Activated naive CD8-positive, alpha-beta T cell treated with anti-CD3 and anti-CD28 coated beads, Interleukin-2, amount 10 ng/mL, durations not matched to agents 7 days and 5 days (primary cell): Measurements from ENCODE around the gene KRT33B. TPM values are rescaled to one million over a fixed set of nuclear protein-coding genes. Genes with fewer than 3 reads are reported as not detected.
"Not testable (repeated sequence)": the region's sequence is repeated elsewhere in the genome, so short reads cannot be mapped to it uniquely, and the experiment has no call there.

Source experiments
- ATAC-seq: fragments of 150-1000 bp; cut with Tn5 transposase; one replicate; pipeline ENCODE4 v1.10.0; 2021; ENCODE audit warnings: low read depth, moderate library complexity
- POLR2A ChIA-PET: fragments of 350-600 bp; sonication (Branson Sonifier 250); formaldehyde crosslinking; loops from one replicate; lab custom pipeline; 2021; ENCODE audit warnings: antibody characterized with exemption; lab: Charles Lee
- DNase-seq: peaks from one replicate; pipeline ENCODE4 v3.0.0; 2021
- H3K27ac Mint-ChIP-seq: one replicate; pipeline ENCODE4 v1.8.0; 2022; ENCODE audit warnings: mild to moderate bottlenecking, mixed read lengths
- H3K27me3 Mint-ChIP-seq: one replicate; pipeline ENCODE4 v1.8.0; 2022; ENCODE audit warnings: mild to moderate bottlenecking, moderate library complexity, mixed read lengths
- H3K36me3 Mint-ChIP-seq: one replicate; pipeline ENCODE4 v1.8.0; 2021; ENCODE audit warnings: mild to moderate bottlenecking, mixed read lengths
- H3K4me1 Mint-ChIP-seq: one replicate; pipeline ENCODE4 v1.8.0; 2021; ENCODE audit warnings: mixed read lengths
- H3K4me3 Mint-ChIP-seq: one replicate; pipeline ENCODE4 v1.8.0; 2022; ENCODE audit warnings: mild to moderate bottlenecking, moderate library complexity, mixed read lengths
- H3K9me3 Mint-ChIP-seq: one replicate; pipeline ENCODE4 v1.8.0; 2021; ENCODE audit warnings: mixed read lengths
- total RNA-seq, 2 experiments: library from RNA; stranded (reverse); gene quantifications; one replicate each; pipeline ENCODE4 v1.2.3, GENCODE V29; 2021

The KRT33B gene
- total RNA-seq, 2 experiments from 2014 or later: not detected

DNA sequence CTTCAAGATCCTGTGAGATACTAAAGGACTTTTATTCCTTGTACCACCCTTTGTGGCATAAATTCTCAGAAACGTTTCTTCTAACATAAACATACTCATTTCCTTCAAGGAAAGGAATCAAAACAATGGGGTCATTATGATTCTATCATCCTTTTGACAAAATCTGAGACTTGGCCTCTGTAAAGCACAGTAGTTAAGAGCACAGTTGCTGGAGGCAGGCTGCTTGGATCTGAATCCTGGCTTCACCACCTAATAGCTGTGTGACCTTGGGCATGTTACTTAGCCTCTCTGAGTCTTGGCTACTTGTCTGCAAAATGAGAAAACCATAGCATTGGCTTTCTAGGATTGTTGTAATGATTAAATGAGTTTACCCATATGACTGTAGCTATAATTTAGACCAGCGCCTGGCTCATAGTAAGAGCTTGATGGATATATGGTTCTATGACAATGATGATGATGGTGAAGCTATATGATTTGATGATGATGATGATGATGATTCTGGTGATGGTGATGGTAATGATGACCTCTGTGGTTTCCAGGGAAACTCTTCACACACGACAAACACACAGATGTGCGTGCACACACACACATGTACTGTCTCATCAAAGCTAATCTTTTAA, 33.9 kb upstream of the KRT33B start:
- H3K36me3 Mint-ChIP-seq: no peaks in the 10 kb centered on the region
- peaks cover 18% of the 10 kb centered on the region for H3K4me1 Mint-ChIP-seq
- H3K4me3 Mint-ChIP-seq: no peak overlapping the region
- POLR2A ChIA-PET: no interaction called here
- no peaks in the 10 kb centered on the region for H3K27me3 Mint-ChIP-seq
- DNase-seq (no peak), ATAC-seq (no peak)
- no peaks in the 10 kb centered on the region for H3K9me3 Mint-ChIP-seq
- H3K27ac Mint-ChIP-seq: no peak overlapping the region

DNA sequence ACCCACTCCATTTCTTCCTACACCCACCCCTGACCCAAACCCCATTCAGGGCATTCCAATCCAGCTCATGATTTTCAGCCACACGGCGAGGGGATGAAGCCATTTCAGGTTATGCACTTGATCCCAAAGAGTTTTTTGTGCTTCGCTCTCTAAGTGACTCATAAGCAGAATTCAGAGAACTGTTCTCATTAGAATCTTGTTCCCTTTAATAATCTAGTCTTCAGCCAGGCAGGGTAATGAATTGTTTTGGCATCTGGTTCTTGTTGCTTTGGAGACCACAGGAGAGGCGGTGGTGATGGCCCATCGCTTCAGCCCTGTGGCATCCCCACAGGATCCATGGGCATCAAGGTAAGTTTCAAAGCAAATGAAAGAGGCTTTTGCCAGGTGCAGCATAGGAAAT, 32.5 kb upstream of the KRT33B start:
- DNase-seq (no peak), ATAC-seq (no peak)
- Mint-ChIP-seq H3K9me3 (no peaks in the 10 kb centered on the region), H3K4me3 (no peak overlapping the region), H3K27ac (no peak overlapping the region), H3K36me3 (no peaks in the 10 kb centered on the region), H3K4me1 (peaks cover 18% of the 10 kb centered on the region), H3K27me3 (no peaks in the 10 kb centered on the region)
- POLR2A ChIA-PET: no interaction called here

DNA sequence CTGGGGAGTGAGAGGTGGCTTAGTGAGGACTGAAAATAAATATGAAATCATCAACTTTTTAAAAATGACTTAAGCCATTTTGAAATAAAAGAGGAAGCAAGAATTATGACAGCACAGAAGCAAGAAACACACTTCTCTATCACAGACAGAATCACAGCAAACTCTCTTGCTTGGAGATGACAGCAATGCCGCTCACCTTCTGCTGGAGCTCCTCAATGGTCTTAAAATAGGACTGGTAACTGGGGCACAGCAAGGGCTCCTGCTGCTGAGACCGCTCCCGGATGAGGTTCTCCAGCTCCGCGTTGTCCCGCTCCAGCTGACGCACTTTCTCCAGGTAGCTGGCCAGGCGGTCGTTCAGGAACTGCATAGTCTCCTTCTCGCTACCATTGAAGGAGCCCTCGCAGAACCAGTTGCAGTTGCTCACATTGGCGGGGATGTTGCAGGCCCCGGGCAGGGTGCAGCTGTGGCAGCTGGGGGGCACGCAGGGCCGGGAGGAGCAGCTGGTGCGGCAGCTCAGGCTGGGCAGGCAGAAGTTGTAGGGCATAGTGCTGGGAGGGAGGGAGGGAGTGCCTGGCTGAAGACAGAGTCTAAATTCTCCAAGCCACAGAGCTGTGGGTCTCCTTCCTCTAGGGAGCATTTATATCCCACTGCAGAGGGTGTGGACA, 27.5 kb upstream of the KRT33B start, which contains the start of gene KRT31:
Gene KRT31, minus strand, starts transcription at position 613 of the 665 bp plus-strand sequence. Its CDS starts 69 bp downstream, at position 544.
- Mint-ChIP-seq H3K27me3 (peaks cover 3% of the 10 kb centered on the region), H3K36me3 (no peaks in the 10 kb centered on the region), H3K27ac (no peak within 1 kb of the TSS), H3K4me3 (no peak within 1 kb of the TSS), H3K9me3 (no peaks in the 10 kb centered on the region), H3K4me1 (peaks cover 1% of the 10 kb centered on the region)
- POLR2A ChIA-PET: no interaction called here
- DNase-seq: no peak
- ATAC-seq: no peak

DNA sequence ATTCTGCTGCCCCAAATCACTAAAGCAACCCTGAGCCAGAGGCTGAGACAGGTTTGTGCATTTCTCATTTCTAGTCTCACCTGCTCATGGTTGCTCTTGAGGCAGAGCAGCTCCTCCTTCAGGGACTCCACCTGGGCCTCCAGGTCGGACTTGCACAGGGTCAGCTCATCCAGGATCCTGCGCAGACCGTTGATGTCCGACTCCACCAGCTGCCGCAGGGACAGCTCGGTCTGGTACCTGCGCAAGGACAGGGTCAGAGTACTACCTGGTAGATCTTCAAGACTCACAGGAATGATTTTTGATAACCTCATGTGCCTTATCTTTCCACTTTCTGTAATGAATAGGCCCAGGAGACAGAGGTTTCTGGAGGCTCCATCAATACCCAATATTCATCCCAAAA, 26.7 kb upstream of the KRT33B start:
- no peak for DNase-seq
- H3K4me3 Mint-ChIP-seq: no peak overlapping the region
- H3K27ac Mint-ChIP-seq: no peak overlapping the region
- no peaks in the 10 kb centered on the region for H3K4me1 Mint-ChIP-seq
- POLR2A ChIA-PET: no interaction called here
- H3K36me3 Mint-ChIP-seq: no peaks in the 10 kb centered on the region
- no peak for ATAC-seq
- H3K9me3 Mint-ChIP-seq: no peaks in the 10 kb centered on the region
- peaks cover 3% of the 10 kb centered on the region for H3K27me3 Mint-ChIP-seq

DNA sequence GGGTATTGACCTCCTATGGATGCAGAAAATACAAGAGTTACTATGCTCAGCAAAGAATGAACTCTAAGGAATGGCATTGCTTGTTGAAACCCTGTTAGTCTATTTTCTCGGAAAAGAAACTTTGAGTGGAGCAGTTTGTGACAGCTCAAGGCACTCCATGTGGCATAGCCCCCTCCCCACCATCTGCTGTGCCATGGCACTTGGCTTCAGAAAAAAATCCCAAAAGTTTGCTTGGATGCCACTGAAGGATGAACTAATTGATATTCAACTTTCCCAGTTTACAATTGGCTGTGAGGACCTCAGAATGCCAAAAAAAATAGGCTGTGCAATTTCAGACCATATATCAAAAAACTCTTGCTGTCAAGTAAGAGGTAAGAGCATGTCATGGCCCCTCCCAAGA, 26.0 kb upstream of the KRT33B start:
- Mint-ChIP-seq H3K36me3 (no peaks in the 10 kb centered on the region), H3K4me1 (no peaks in the 10 kb centered on the region), H3K27ac (no peak overlapping the region), H3K27me3 (peaks cover 3% of the 10 kb centered on the region), H3K4me3 (no peak overlapping the region), H3K9me3 (no peaks in the 10 kb centered on the region)
- POLR2A ChIA-PET: no interaction called here
- ATAC-seq (no peak), DNase-seq (no peak)

DNA sequence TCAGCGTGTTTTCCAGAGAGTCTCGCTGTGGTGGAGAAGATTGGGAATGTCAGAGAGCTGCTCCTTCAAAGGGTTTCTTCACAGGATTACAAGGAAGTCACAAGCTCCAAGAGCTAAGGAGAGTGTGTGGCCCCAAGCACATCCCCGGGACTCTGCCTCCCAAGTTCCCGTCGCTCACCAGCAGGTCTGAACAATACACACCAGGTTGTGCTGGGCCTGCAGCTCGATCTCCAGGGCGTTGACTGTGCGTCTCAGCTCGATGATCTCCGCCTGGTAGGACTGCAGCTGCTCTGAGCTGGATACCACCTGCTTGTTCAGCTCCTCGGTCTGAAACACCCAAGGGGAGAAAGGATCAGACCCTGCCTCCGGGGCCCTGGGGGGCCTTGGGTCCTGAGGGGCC, 25.4 kb upstream of the KRT33B start:
- H3K36me3 Mint-ChIP-seq, H3K4me1 Mint-ChIP-seq, DNase-seq, H3K27me3 Mint-ChIP-seq, H3K9me3 Mint-ChIP-seq, H3K27ac Mint-ChIP-seq, H3K4me3 Mint-ChIP-seq, POLR2A ChIA-PET, ATAC-seq: not testable (repeated sequence)

DNA sequence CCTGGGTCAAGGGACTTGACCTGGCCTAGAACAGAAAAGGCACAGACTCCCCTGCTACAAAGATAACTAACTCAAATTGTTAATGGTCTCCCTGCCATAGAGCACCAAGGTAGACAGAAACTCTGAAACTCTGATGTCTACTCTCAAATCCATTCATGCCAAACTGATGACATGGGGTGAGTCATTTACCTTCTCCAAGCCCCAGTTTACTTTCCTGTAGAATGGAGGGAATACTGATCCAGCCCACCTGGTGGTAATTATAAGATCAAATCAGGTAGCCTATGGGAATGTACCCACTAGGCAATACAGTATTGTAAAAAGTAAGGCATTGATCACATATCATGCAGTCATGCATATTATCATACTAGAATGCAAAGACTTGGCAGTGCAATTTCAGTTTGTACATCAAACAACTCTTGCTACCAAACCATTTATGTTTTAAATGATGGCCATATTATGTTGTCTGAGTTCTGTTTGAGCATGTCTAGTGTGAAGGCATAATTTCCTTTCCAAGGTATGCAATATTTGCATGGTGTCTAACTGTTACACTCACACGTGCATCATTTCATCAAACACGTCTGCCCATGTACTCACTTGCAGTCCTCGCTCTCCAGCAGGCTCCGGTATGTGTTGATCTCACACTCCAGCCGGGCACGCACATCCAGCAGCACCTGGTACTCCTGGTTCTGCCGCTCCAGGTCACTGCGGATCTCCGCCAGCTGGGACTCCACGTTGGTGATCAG, 24.8 kb upstream of the KRT33B start:
- H3K27ac Mint-ChIP-seq: no peak overlapping the region
- POLR2A ChIA-PET: no interaction called here
- peaks cover 3% of the 10 kb centered on the region for H3K27me3 Mint-ChIP-seq

DNA sequence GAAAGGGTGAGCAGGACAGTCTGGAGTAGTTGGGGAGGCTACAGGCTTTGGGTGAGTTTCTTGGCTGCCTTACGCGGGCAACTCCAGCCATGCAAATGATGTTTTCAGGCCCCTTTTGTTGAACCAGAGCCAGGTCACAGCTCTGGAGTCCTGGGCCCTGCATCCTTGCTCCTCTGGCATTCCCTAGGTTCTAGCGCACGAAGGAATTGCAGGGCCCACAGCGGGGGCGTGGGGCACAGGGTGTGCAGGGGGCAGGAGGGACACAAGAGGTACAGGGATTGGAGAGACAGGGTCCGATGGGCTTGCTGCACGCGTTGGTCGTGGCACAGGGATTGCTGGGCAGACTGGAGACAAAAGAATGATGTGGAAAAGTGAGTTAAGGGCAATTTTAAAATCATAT, 24.2 kb upstream of the KRT33B start:
- H3K27ac Mint-ChIP-seq: no peak overlapping the region
- no peak for DNase-seq
- no peaks in the 10 kb centered on the region for H3K36me3 Mint-ChIP-seq
- no peak for ATAC-seq
- no peaks in the 10 kb centered on the region for H3K4me1 Mint-ChIP-seq
- POLR2A ChIA-PET: no interaction called here
- peaks cover 3% of the 10 kb centered on the region for H3K27me3 Mint-ChIP-seq
- no peak overlapping the region for H3K4me3 Mint-ChIP-seq
- no peaks in the 10 kb centered on the region for H3K9me3 Mint-ChIP-seq

More for the DNA sequence above, 24.8 kb upstream of the KRT33B start:
- H3K4me1 Mint-ChIP-seq: no peaks in the 10 kb centered on the region
- H3K36me3 Mint-ChIP-seq: no peaks in the 10 kb centered on the region
- H3K4me3 Mint-ChIP-seq: no peak overlapping the region
- DNase-seq (no peak), ATAC-seq (no peak)
- H3K9me3 Mint-ChIP-seq: no peaks in the 10 kb centered on the region

DNA sequence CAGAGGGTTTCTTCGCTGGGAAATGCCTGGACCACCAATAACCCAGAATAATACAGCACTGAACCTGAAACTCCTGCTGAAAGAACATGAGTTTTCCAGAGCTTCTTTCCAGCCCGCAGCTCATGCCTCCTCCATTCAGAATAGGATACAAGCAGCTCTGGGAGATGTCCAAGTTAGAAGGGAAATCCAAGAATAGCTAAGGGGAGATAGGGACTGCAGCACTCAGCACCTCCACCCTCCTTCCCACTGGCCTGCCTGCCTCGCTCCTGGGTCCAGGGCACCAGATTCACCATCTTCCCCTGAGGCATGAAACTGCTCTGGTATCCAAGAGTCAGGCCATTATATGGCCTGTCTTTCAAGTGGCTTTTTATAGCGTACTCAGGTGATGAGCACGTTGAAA, 23.7 kb upstream of the KRT33B start:
- Mint-ChIP-seq H3K4me1 (no peaks in the 10 kb centered on the region), H3K27me3 (peaks cover 3% of the 10 kb centered on the region), H3K9me3 (no peaks in the 10 kb centered on the region), H3K27ac (no peak overlapping the region), H3K36me3 (no peaks in the 10 kb centered on the region), H3K4me3 (no peak overlapping the region)
- POLR2A ChIA-PET: no interaction called here
- DNase-seq: no peak
- ATAC-seq: no peak

DNA sequence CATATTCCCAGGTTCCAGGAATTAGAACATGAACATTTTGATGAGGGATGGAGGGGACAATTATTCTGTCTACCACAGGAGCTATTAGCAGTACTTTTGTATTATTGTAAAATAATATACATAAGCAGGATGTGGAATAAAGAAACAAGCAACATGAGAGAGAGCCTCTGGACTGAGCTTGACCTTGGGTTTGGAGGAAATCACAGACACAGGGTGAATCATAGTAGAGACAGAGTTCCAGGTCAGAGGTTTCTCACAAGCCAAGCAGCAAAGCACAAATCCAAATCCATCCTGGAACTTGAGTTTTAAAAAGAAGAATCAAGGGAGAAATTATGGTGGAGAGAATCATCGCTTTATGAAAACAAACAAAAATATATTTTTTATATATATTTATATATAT, 22.7 kb upstream of the KRT33B start:
- DNase-seq: no peak
- Mint-ChIP-seq H3K4me1 (no peaks in the 10 kb centered on the region), H3K27ac (no peak overlapping the region), H3K36me3 (no peaks in the 10 kb centered on the region), H3K9me3 (peaks cover 2% of the 10 kb centered on the region), H3K27me3 (peaks cover 3% of the 10 kb centered on the region), H3K4me3 (no peak overlapping the region)
- no peak for ATAC-seq
- POLR2A ChIA-PET: no interaction called here

DNA sequence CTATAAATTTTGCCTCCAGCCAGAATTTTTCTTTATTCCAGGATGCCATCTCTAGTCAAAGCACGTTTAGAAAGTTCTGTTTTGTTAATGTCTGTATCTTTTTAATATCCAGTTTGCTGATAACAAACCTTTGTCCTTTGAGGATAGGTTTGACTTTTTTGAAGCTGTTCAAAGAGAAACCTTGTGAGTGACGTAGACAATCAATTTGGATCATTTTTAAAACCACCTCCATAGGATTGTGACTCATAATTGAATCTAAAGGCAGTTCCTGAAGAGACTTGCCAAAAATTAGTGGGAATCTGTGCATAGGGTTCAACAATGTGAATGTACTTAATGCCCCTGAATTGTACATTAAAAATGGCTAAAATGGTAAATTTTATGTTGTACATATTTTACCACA, 21.9 kb upstream of the KRT33B start:
- H3K9me3 Mint-ChIP-seq: peaks cover 4% of the 10 kb centered on the region
- H3K4me3 Mint-ChIP-seq: no peak overlapping the region
- ATAC-seq (no peak), DNase-seq (no peak)
- H3K27me3 Mint-ChIP-seq: peaks cover 3% of the 10 kb centered on the region
- POLR2A ChIA-PET: no interaction called here
- H3K27ac Mint-ChIP-seq: no peak overlapping the region
- no peaks in the 10 kb centered on the region for H3K4me1 Mint-ChIP-seq
- no peaks in the 10 kb centered on the region for H3K36me3 Mint-ChIP-seq

DNA sequence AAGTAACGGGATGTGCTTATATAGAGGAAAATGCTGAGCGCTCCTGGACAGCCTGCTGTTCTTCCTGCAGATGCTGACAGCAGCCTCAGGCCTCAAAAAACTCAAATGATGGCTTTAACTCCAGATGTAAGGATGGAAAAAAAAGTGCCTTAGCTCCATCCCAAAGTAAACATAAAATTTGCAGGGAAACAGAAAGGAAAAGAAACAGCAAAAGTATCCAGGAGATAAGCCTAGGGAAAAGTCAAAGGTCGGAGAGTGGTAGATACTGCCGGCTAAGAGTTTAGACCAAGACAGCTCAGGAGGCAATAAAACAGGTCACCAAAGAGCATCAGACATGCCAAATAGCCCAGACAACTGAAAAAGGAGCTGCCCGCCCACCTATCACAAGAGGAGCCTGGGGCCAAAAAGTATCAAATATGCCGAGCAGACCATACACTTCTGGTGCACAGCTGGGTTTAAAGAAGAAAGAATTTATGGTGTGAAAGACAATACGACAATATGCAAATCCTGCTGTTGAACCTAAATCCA, 20.9 kb upstream of the KRT33B start:
- POLR2A ChIA-PET: no interaction called here
- no peak for ATAC-seq
- no peak for DNase-seq
- no peak overlapping the region for H3K4me3 Mint-ChIP-seq
- no peaks in the 10 kb centered on the region for H3K4me1 Mint-ChIP-seq
- peaks cover 6% of the 10 kb centered on the region for H3K9me3 Mint-ChIP-seq
- no peak overlapping the region for H3K27ac Mint-ChIP-seq
- no peaks in the 10 kb centered on the region for H3K36me3 Mint-ChIP-seq
- peaks cover 3% of the 10 kb centered on the region for H3K27me3 Mint-ChIP-seq

DNA sequence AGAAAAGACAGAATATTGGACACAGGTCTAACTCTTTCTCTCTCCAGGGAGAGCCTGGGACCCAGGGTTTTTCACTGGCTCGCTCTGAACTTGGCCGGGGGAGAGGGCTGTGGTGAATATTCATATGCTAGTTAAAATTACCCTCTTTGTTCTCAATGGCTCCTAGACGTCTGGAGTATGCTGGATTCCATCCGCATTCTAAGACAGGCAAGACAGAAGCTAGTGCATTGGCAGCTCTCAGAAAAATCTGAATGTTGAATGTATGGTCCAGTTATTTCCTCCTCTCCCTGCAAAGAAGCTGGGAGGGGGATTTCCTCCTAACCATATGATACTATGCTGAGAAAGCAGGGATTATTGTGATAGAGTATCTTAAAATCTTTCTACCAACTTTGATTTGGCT, 18.1 kb upstream of the KRT33B start:
- Mint-ChIP-seq H3K4me3 (no peak overlapping the region), H3K4me1 (no peaks in the 10 kb centered on the region), H3K36me3 (no peaks in the 10 kb centered on the region), H3K9me3 (peaks cover 6% of the 10 kb centered on the region), H3K27me3 (peaks cover 9% of the 10 kb centered on the region), H3K27ac (no peak overlapping the region)
- no peak for DNase-seq
- POLR2A ChIA-PET: no interaction called here
- ATAC-seq: no peak

DNA sequence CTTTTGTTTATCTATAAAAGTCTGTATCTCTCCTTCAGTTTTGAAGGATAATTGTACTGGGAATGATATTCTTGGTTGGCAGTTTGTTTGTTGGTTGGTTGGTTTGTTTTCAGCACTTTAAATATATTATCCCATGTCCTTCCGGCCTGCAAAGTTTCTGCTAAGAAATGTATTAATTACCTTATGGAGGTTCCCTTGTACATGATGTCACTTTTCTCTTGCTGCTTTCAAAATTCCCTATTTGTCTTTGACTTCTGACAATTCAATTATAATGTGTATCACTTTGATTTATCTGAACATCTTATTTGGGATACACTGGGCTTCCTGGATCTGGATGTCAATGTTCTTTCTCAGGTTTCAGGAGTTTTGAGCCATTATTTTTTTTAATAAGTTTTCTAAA, 16.6 kb upstream of the KRT33B start:
- no peak overlapping the region for H3K27ac Mint-ChIP-seq
- no peak for ATAC-seq
- H3K36me3 Mint-ChIP-seq: no peaks in the 10 kb centered on the region
- no peaks in the 10 kb centered on the region for H3K4me1 Mint-ChIP-seq
- peaks cover 6% of the 10 kb centered on the region for H3K27me3 Mint-ChIP-seq
- no peak overlapping the region for H3K4me3 Mint-ChIP-seq
- POLR2A ChIA-PET: no interaction called here
- no peak for DNase-seq
- peaks cover 6% of the 10 kb centered on the region for H3K9me3 Mint-ChIP-seq
